GM18505 (cell line): ENCODE data around the gene PRAC2.

ENCODE experiments used
- ATAC-seq: cut with Tn5 transposase; IDR thresholded peaks from one replicate; pipeline ENCODE4 v1.9.1; 2021; ENCODE audit not compliant: unreplicated experiment
- POLR2A ChIP-seq: IDR thresholded peaks from 4 replicates; pipeline ENCODE4 v1.6.1; 2011; ENCODE audit warnings: borderline replicate concordance; ENCODE audit not compliant: insufficient read depth, insufficient read length; ENCODE audit errors: extremely low read depth

PRAC2 gene

DNA sequence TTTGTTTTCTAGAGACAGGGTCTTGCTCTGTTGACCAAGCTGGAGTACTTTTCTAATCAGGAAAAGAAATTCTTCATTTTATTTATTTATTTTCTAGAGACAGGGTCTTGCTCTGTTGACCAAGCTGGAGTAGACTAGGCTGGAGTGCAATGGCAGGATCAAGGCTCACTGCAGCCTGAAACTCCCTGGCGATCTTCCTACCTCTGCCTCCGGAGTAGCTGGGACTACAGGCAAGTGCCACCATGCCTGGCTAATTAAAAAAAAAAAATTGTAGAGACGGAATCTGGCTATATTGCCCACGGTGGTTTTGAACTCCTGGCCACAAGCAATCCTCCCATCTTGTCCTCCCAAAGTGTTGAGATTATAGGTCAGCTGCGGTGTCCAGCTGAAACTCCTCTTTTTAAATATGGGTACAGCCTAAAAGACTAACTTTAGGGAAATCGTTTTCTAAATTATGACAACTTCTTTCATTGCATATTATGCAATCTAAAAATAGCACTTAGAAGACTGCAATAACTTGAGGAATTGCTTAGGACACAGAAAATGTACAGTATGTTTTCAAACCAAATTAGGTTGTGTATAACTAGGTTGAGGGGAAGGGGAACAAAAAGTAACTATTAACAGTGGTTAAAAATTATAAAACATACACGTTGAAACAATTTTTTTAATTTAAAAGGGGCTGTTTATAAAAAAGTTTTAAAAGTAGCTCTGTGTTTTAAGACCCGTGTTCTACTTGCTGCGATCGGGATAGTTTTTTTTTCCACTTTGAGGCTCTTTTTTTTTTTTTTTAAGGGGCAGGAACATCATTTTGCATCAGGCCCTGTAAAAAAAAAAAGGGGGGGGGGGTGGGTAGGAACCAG is 5.4 kb upstream of the PRAC2 start:
- no peak for TF ChIP-seq POLR2A
- no peak for ATAC-seq

DNA sequence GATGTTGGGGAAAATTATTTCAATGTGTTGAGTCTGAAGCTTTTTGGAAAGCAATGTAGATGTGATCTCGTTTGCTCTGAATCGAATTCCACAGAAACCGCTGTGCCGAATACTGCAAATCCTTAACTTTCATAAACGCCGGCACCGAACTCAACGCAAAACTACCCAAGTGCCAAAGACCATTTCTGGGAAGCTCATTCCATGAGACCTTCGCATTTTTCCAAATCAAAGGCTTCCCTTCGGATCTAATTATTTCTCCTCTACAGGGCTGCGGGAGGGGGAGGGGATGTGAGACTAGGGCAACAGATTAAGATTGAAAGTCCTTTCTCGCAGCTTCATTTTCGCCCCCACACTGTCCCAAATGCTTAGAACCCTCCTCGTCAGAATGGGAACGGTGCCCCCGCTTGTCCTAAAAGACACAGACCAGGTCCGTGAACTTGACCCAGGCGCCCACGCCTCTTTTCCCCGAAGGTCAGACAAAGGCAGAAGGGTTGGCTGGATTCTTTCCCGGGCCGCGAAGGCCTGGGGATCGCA is 4.7 kb upstream of the PRAC2 start:
- TF ChIP-seq POLR2A, result no peak
- ATAC-seq, result no peak

DNA sequence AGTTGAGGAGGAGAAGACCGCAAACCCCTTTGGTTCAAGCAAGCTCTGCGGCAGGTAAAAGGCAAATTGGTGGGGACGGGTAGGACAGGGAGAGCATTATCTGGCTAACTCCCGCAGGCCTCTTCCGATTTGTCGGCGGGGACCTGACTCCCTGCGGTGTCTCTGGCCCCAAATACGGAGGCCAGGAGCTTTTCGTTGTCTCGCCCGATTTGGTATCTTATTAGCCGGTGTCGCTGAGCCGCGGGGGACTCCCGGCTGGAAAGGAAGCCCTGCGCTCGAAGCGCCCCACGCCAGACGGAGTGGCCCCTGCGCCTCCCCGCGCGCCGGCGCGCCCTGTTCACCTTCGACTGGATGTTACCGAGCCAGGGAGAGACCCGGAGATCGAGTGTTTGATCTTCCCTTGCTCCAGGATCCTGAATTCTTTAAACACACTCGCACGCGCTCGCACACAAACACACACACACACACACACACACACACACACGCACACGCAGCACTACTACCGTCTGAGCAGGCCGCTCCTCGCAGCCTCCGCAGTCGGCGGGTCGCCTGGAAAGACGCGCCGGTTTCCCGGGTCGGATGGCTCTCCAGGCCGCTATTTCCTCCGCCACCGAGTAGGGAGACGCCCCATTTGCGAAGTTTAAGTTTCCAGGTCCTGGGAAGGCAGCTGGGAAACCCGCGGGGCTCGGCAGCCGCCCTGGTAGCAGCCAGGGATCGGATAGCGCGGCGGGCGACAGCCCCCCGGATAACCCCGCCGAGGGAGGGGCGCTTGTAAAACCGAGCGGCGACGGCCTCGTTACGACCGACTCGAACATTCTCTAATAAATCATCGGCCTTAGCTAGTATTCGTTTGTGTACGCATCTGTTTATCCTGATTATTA is 4.0 kb upstream of the PRAC2 start:
- ATAC-seq, result no peak
- TF ChIP-seq POLR2A, result no peak

DNA sequence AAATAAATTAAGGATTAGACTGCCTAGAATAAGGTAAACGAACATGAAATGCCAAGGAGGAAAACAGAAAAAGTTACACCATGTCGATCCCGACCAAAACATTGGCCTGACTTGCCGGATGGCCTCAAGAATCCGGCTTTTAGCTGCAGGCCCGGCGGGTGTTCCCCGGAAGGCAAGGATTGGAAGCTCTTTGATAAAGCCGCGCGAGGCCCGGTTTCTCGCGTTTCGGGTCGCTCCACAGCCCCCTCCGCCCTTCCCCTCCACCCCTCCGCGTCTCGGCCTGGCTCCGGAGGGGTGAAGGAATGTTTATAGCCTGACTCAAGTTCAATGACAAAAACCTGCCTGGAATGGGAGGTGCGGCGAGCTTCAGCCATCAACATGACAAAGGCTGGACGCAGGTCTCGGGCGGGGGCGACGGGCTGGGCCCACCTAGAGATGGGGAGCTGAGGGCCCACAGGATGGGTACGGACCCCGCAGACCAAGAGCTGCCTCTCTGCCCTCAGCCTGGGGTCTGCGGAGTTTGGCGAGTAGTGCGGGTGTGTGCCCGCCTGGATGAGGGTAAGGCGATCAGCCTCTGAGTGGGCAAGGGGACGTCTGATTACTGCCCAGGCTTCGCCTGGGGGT is 3.2 kb upstream of the PRAC2 start:
- TF ChIP-seq POLR2A, result no peak
- ATAC-seq, result no peak

DNA sequence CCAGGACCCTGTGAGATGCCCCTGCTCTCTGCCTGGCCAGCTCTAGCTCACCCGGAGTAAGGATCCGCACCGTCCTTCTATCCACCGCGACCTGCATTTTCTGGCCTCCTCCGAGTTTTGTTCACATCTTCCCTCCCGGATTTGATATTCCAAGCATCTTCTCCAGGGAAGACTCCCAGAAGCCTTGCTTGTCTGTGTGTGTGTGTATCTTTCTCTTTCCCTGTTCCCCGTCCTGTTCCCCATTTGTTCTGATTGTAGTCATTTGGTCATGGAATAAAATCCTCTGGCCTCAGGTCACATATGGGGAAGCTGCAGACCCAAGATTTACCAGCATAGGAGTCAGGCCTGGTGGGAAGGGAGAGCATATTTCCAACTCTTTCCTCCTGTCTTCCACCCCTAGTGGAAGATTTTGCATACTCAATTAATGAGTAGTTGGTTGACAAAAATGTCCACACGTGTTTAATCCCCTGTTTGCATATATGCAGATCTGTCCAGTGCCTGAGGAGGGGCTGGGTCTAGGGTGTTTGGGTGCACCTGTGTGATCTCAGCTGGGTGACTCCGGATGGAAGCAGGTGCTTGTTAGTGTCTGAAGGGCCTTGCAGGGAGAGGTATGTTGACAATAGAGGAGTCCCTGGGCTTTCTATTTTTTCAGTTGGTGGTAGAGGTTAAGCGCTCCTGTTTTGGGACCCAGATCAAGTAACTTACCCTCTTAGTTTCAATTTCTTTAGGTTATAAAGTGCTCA is 2.5 kb upstream of the PRAC2 start:
- TF ChIP-seq POLR2A, result no peak
- ATAC-seq, result no peak

DNA sequence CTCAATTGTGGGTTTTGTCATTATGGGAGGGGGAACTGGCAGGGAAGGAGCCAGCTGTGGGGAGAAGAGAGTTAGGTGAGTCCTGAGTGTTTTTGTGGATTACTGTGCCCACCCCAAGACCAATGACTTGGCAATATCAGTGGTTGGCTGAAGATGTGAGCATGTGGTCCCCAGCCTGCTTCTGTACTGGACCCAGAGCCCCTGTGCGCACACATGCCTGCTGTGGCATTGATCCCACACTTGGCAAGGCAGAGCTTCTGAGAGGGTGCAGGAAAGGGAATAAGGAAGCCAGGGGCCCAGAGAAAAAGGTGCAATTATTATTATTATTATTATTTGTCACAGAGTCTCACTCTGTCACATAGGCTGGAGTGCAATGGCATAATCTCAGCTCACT is 2.0 kb upstream of the PRAC2 start:
- no peak for ATAC-seq

DNA sequence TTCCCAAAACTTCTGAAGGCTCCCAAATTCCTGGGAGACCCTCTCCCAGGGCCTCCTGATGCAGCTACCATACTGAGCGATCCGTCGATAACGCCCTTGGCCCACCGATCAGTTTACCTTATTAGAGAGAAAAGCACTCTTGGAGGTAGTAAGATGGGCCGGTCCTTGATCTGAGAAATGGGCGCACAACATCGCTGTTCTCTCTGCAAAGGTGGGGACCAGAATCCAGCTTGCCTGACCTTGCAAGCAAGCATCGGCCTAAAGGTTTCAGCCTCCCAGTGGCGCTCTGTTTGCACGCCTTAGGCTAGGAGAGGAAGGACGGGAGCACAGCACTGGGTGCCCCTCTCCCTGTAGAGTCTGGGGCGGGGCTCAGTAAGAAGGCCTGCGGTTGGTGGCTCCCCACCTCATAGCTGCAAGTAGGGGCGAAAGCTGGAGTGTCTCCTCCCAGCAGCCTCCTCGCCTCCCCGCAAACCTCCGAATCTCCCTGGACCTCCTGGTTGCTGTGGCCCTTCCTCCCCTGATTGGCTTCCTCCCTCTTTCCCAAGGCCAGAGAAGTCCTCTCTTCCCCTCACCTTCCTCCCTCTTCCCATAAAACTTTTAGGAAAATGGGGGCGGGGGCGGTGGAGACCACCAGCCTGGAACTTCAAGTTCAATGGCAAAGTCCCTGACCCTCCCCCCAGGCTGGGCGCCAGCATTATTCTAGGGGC is 631 bp upstream of the PRAC2 start, which contains the start of gene PRAC1:
Gene PRAC1, minus strand, starts transcription at position 318 of the 707 bp plus-strand sequence. Its CDS starts 126 bp downstream, at position 192.
- ATAC-seq, result no peak
- no peak for TF ChIP-seq POLR2A

More for the DNA sequence above, 2.0 kb upstream of the PRAC2 start:
- TF ChIP-seq POLR2A, result no peak

DNA sequence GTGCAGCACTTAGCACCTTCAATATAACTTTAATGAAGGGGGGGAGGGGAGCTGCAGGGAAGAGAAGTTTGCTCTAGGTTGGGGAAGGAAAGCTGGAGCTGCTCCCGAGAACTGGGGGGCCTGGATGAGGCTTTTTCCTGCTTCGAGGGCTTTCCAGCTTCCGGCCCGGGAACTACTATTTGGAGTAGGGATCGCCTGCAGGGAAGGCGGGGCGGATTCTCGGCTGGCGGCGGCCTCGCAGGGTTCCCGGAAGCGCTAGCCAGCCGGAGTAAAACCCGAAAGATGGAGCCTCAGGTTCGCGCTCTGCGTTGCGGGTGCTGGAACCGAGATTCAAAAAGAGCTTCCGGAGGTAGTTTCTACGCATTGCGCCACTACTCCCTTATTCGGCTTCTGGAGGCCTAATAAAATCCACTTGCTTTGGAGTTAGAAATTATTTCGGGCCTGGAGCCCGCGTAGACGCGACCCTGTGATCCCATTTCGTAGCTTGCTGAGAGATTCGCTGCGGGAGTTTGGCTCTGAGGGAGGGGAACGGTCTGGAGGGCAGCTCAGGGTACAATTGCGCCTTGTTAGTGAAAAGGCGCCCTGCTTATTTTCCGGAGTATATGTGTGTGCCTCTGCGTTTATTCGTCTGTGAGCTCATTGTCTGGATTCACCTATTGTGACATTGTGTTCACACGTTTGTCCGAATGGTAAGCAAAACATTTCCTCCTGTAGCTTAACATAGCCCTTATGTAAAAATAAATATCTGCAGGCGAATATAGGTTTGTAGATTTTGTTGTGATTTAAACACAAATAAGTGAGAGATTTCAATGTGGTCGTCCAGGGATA is 652 bp downstream of the PRAC2 start:
- ATAC-seq, result no peak
- TF ChIP-seq POLR2A, result no peak

DNA sequence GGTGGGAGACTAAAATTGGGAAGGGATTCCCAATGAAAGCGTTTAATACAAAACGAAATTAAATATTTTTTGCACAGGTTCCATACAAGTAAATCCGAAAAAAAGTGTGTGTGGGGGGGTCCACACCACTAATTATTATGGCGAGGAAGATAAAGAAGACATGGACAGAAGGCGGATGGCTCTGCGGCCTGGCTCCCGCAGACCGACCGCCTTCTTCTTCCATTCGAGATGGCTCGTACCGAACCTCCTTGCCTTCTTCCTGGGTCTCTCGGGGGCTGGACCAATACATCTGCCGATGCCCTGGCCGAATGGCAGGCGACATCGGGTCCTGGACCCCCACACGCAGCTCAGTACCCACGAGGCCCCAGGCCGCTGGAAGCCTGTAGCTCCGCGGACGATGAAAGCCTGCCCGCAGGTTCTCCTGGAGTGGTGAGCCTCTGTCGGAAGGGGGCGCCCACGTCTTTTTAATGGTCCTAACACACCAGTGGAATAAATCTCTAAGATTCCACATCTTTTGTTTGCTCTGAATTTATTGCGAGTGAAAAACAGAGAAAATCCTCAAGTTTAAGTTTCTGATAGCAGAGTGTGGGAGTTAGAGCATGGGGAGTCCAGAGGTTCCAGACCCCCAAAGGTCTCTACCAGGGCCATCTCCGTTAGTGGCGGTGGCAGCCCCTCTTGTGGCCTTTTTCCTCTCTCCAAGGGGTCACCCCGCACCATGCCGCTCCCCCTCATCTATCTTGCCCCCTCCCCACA is 1.4 kb downstream of the PRAC2 start:
- no peak for TF ChIP-seq POLR2A
- no peak for ATAC-seq

DNA sequence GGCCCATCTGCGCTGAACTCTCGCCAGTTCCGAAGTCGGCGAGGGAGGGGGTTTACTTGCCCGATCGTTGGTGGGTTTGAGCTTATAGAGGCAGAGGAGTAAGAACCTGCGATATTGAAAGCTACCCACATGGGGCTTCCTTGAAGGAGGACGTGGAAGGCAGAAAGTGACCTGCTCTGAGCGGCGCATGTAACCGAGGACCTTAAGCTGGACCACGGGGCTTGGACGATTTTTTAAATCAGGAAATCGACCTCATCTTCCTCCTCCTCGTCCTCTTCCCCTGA is 2.0 kb downstream of the PRAC2 start:
- ATAC-seq, result no peak
- TF ChIP-seq POLR2A, result no peak
